ENCODE results near the gene ZC3H6.

- TF ChIP-seq MYNN (tag by site-specific recombination; IDR thresholded peaks at IDR 0.05; ENCODE audit: borderline replicate concordance) (no peak), CTCF (tag by site-specific recombination; IDR thresholded peaks at IDR 0.05) (no peak), SALL2 (tag by site-specific recombination; IDR thresholded peaks at IDR 0.05; ENCODE audit: borderline replicate concordance) (no peak), ZNF362 (tag by site-specific recombination; IDR thresholded peaks at IDR 0.05) (no peak), ZNF184 (tag by site-specific recombination; IDR thresholded peaks at IDR 0.05) (no peak), ZNF518A (tag by site-specific recombination; conservative IDR thresholded peaks at IDR 0.05; ENCODE audit: low read depth) (no peak), ZNF501 (tag by site-specific recombination; IDR thresholded peaks at IDR 0.05) (no peak)
These were observed 36.5 kb downstream of the ZC3H6 start for GRCh38 chr2:112311932-112312331.

All from HEK293 (cell line).